Keratinocyte (primary cell): ENCODE results near the gene MAN1C1. TPM values are rescaled to one million over a fixed set of nuclear protein-coding genes. Genes with fewer than 3 reads are reported as not detected.

Experiments
- DNase-seq: peaks from one replicate; pipeline ENCODE4 v3.0.0-alpha.2; 2011; ENCODE audit warnings: low read depth, missing footprints, low spot score
- FAIRE-seq: peaks from 2 replicates; lab custom pipeline; 2011; peaks lifted over from hg19 to GRCh38; lab: Jason Lieb, UNC
- H2AFZ ChIP-seq: 2 replicates; pipeline ENCODE4 v1.6.0; 2012; ENCODE audit warnings: low read length, control low read depth, inconsistent platforms; ENCODE audit not compliant: control insufficient read depth
- H3K27ac ChIP-seq: 2 replicates; pipeline ENCODE4 v1.5.1; 2011; ENCODE audit warnings: low read length; ENCODE audit not compliant: control insufficient read depth, insufficient read depth
- H3K27me3 ChIP-seq: 3 replicates; pipeline ENCODE4 v1.6.0; 2011; ENCODE audit warnings: low read length; ENCODE audit not compliant: control insufficient read depth, insufficient read depth; ENCODE audit errors: extremely low read depth
- H3K36me3 ChIP-seq, 2 experiments: 2 replicates in 1 of 2; 3 replicates in 1 of 2; pipeline ENCODE4 v1.5.1; 2011; ENCODE audit warnings: low read length in 2 of 2, mild to moderate bottlenecking in 1 of 2; ENCODE audit not compliant: control insufficient read depth in 2 of 2, insufficient read depth in 2 of 2; ENCODE audit errors: extremely low read depth in 1 of 2
- H3K4me1 ChIP-seq: 3 replicates; pipeline ENCODE4 v1.5.1; 2011; ENCODE audit warnings: low read length; ENCODE audit not compliant: control insufficient read depth, insufficient read depth; ENCODE audit errors: extremely low read depth
- H3K4me2 ChIP-seq: 3 replicates; pipeline ENCODE4 v1.6.0; 2011; ENCODE audit warnings: low read depth, low read length; ENCODE audit not compliant: control insufficient read depth, insufficient read depth; ENCODE audit errors: extremely low read depth
- H3K4me3 ChIP-seq, 3 experiments: fragments of 200-600 bp in 1 of 3; sonication (generic) in 1 of 3; 2 replicates in 2 of 3; 3 replicates in 1 of 3; pipeline ENCODE4 v1.5.1; 2011 to 2016; ENCODE audit warnings: low read length in 3 of 3, mild to moderate bottlenecking in 3 of 3, control low read depth in 2 of 3, inconsistent platforms in 1 of 3, low read depth in 1 of 3, mixed read lengths in 1 of 3, mixed run types in 1 of 3, moderate library complexity in 1 of 3; ENCODE audit not compliant: control insufficient read depth in 2 of 3, insufficient read depth in 2 of 3; ENCODE audit errors: extremely low read depth in 1 of 3
- H3K79me2 ChIP-seq: 2 replicates; pipeline ENCODE4 v1.6.0; 2012; ENCODE audit warnings: low read length; ENCODE audit not compliant: control insufficient read depth, insufficient read depth
- H3K9ac ChIP-seq: 3 replicates; pipeline ENCODE4 v1.6.0; 2011; ENCODE audit warnings: low read length; ENCODE audit not compliant: control insufficient read depth, insufficient read depth; ENCODE audit errors: extremely low read depth
- H3K9me1 ChIP-seq: 3 replicates; pipeline ENCODE4 v1.6.0; 2011; ENCODE audit warnings: low read length; ENCODE audit not compliant: control insufficient read depth, insufficient read depth; ENCODE audit errors: extremely low read depth
- H3K9me3 ChIP-seq: 2 replicates; pipeline ENCODE4 v1.5.1; 2012; ENCODE audit warnings: low read depth, low read length; ENCODE audit not compliant: control insufficient read depth
- H4K20me1 ChIP-seq: 3 replicates; pipeline ENCODE4 v1.6.0; 2011; ENCODE audit warnings: low read length; ENCODE audit not compliant: control insufficient read depth, insufficient read depth; ENCODE audit errors: extremely low read depth
- EZH2 ChIP-seq: IDR thresholded peaks from one replicate; pipeline ENCODE4 v1.6.1; 2012; ENCODE audit warnings: inconsistent platforms, mild to moderate bottlenecking, low read length, moderate library complexity
- dilution Hi-C: fragments of 300-500 bp; cut with MboI; formaldehyde crosslinking; loops from one replicate; pipeline ENCODE4 v1.7.0; 2020; ENCODE audit warnings: low sequenced_read_pairs; ENCODE audit not compliant: extremely low pct_ligation_motif_present
- polyA plus RNA-seq, 5 experiments: library from polyadenylated mRNA; depleted of rRNA in 3 of 5; stranded (reverse) in 3 of 5; stranded (forward) in 1 of 5; unstranded in 1 of 5; fragments of >200 nt; gene quantifications; 1 replicate in 1 of 5; 2 replicates in 3 of 5; 3 replicates in 1 of 5; pipeline versions ENCODE4 v1.2.1 to v1.2.3, GENCODE V29; 2011 to 2012; ENCODE audit warnings: missing spikeins in 2 of 5, low read depth in 1 of 5, low replicate concordance in 1 of 5
- TF ChIP-seq, protein P1 (sequence below), 3 experiments: IDR thresholded peaks in 1 of 3; conservative IDR thresholded peaks in 1 of 3; optimal IDR thresholded peaks in 1 of 3; 2 replicates in 2 of 3; 3 replicates in 1 of 3; pipeline versions ENCODE3 to v1.5.1; 2011; ENCODE audit warnings: low read length in 3 of 3, mild to moderate bottlenecking in 3 of 3, moderate library complexity in 2 of 3, control low read depth in 1 of 3, inconsistent platforms in 1 of 3; ENCODE audit not compliant: insufficient read depth in 2 of 3; ENCODE audit errors: extremely low read depth in 1 of 3

MAN1C1 gene
- polyA plus RNA-seq, 1 donor (not counting 4 experiments of a cell fraction or from before 2014, with no cell fraction given) = 0.07 TPM

DNA sequence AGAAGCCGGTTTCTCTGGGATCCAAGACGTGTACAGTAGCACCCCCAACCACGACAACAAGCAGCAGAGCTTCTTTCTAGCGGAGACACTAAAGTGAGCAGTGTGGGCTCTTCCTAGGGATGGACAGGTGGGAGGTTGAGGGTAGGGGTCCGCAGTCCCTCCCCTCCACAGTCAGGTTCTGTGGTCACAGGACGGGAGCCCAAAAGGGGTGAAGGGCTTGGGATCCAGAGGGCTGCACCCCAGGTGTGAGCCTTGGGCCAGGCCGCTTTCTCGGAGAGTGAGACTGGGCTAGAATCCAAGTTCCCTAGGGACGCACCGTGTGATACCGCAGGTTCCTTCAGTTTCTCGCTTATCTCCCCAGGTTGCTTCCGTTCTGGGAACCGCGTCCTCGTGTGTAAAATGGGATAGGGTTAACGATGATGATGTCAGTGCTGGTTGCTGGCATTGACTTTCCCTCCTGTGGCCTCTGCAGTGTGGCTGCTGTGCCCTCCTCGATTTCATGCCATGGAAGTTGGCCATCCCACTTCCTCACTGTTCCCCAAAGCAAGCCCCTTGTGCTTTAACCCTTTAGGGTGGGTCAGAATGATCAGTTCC lies 166.1 kb downstream of the MAN1C1 start:
- Histone ChIP-seq H3K9ac (no peak overlapping the region), H3K36me3 (no peaks in the 10 kb centered on the region), H3K4me2 (no peak overlapping the region), H3K27ac (no peak overlapping the region), H2AFZ (no peak overlapping the region), H3K27me3 (peaks cover 12% of the 10 kb centered on the region), H3K4me3 (no peak overlapping the region), H4K20me1 (peaks cover 2% of the 10 kb centered on the region), H3K79me2 (no peaks in the 10 kb centered on the region), H3K9me1 (no peaks in the 10 kb centered on the region), H3K4me1 (no peaks in the 10 kb centered on the region), H3K9me3 (no peaks in the 10 kb centered on the region)
- TF ChIP-seq, protein P1, sequence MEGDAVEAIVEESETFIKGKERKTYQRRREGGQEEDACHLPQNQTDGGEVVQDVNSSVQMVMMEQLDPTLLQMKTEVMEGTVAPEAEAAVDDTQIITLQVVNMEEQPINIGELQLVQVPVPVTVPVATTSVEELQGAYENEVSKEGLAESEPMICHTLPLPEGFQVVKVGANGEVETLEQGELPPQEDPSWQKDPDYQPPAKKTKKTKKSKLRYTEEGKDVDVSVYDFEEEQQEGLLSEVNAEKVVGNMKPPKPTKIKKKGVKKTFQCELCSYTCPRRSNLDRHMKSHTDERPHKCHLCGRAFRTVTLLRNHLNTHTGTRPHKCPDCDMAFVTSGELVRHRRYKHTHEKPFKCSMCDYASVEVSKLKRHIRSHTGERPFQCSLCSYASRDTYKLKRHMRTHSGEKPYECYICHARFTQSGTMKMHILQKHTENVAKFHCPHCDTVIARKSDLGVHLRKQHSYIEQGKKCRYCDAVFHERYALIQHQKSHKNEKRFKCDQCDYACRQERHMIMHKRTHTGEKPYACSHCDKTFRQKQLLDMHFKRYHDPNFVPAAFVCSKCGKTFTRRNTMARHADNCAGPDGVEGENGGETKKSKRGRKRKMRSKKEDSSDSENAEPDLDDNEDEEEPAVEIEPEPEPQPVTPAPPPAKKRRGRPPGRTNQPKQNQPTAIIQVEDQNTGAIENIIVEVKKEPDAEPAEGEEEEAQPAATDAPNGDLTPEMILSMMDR (optimal IDR thresholded peaks at IDR 0.05 in 1 of 3, IDR thresholded peaks at IDR 0.05 in 1 of 3, conservative IDR thresholded peaks at IDR 0.05 in 1 of 3; ENCODE audit: extremely low read depth in 1 of 3, insufficient read depth in 2 of 3, low read length in 3 of 3) = no peak
- TF ChIP-seq EZH2 = no peak
- no peak for FAIRE-seq
- dilution Hi-C loops = no loop called here
- no peak for DNase-seq

DNA sequence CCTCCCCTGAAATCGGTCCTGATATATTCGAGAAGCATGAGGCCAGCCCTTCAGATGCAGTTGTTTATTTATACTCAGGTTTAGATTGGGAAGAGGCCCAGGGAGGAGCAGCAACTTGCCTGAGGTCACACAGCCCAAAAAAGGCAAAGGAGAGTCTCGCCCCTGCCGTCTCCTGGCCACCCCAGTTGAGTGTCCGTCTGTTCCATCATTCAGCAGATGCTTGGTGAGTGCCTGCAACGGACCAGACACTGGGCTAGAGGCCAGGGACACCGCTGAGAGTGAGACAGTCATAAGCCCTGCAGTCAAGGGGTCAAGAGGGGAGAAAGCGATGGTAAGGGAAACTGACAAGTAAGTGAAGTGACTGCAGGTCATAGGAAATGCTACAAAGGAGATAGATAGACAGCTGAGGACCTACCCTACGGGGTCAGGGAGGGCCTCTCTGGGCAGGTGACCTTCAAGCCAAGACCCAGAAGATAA lies 168.0 kb downstream of the MAN1C1 start:
- H3K9me3 ChIP-seq = no peaks in the 10 kb centered on the region
- dilution Hi-C loops = no loop called here
- no peak for FAIRE-seq

More for the DNA sequence above, 168.0 kb downstream of the MAN1C1 start:
- H3K9ac ChIP-seq = no peak overlapping the region
- H3K27ac ChIP-seq = no peak overlapping the region
- no peak overlapping the region for H3K4me3 ChIP-seq
- peaks cover 2% of the 10 kb centered on the region for H4K20me1 ChIP-seq
- H3K36me3 ChIP-seq = no peaks in the 10 kb centered on the region
- DNase-seq = no peak
- H2AFZ ChIP-seq = no peak overlapping the region
- peaks cover 14% of the 10 kb centered on the region for H3K27me3 ChIP-seq
- no peak overlapping the region for H3K4me2 ChIP-seq
- no peaks in the 10 kb centered on the region for H3K9me1 ChIP-seq
- no peaks in the 10 kb centered on the region for H3K79me2 ChIP-seq
- no peak for TF ChIP-seq EZH2
- TF ChIP-seq, protein P1 (optimal IDR thresholded peaks at IDR 0.05 in 1 of 3, IDR thresholded peaks at IDR 0.05 in 1 of 3, conservative IDR thresholded peaks at IDR 0.05 in 1 of 3; ENCODE audit: extremely low read depth in 1 of 3, insufficient read depth in 2 of 3, low read length in 3 of 3) = no peak
- H3K4me1 ChIP-seq = no peaks in the 10 kb centered on the region
